Measurements from ENCODE around the gene CHRNA7. TPM values are rescaled to one million over a fixed set of nuclear protein-coding genes. Genes with fewer than 3 reads are reported as not detected.

CHRNA7 gene
- total RNA-seq: under 1 TPM in 1 of 2 experiments, not detected in 1; 0.11 TPM

DNA sequence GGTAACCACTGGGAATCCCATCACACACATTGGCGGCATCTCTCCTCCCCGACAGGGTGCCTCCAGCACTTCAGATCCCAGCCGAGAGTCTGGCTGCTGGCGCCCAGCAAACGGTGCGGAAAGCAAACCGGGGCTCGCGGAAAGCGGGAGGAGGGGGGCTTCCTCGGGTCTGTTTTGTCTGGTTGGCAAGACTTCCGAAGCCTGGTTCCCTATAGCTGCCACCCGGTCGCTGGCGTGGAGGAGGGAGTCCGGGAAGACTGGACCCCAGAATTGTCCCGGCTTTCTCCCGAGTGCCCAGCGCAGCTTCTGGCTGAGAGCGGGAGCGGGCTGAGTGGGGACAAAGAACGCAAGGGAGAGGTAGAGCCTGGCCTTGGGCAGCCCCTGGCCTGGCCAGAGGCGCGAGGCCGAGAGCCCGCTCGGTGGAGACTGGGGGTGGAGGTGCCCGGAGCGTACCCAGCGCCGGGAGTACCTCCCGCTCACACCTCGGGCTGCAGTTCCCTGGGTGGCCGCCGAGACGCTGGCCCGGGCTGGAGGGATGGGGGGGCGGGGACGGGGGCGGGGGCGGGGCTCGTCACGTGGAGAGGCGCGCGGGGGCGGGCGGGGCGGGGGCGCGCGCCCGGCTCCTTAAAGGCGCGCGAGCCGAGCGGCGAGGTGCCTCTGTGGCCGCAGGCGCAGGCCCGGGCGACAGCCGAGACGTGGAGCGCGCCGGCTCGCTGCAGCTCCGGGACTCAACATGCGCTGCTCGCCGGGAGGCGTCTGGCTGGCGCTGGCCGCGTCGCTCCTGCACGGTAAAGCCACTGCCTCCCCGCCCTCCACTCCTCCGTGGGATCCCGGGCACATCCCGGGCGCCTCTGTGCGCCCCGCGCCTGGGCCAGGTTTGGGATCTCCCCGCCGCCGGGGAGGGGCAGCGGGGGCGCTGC is at the start of gene CHRNA7:
Gene CHRNA7 (plus strand): TSS at position 654 of the 920 bp plus-strand sequence. CDS start 80 bp downstream, at position 734.
- no peak within 1 kb of the TSS for H3K4me3 Mint-ChIP-seq
- peak; percentile 64 for ATAC-seq
- DNase-seq: peak; percentile 50
- H3K27me3 Mint-ChIP-seq: peaks cover 56% of the 10 kb centered on the region
- CTCF ChIA-PET: interaction anchor here (1.1 kb wide), 1 partner anchor 25 kb away, joined by 3 read pairs; no protein-coding TSS in a partner anchor
- H3K4me1 Mint-ChIP-seq: peaks cover 12% of the 10 kb centered on the region
- H3K36me3 Mint-ChIP-seq (ENCODE audit: low read depth): no peaks in the 10 kb centered on the region
- intact Hi-C loops (cut with DNase I, micrococcal nuclease): no loop called here
- H3K9me3 Mint-ChIP-seq (ENCODE audit: low read depth): no peaks in the 10 kb centered on the region
- no peak within 1 kb of the TSS for H3K27ac Mint-ChIP-seq
- POLR2A ChIA-PET: no interaction called here

- Mint-ChIP-seq H3K9me3 (ENCODE audit: low read depth) (peaks cover 2% of the 10 kb centered on the region), H3K4me1 (peaks cover 6% of the 10 kb centered on the region), H3K27ac (no peak overlapping the region), H3K4me3 (no peak overlapping the region), H3K27me3 (peaks cover 2% of the 10 kb centered on the region), H3K36me3 (ENCODE audit: low read depth) (no peaks in the 10 kb centered on the region)
- CTCF ChIA-PET: interaction anchor here (1.0 to 1.2 kb wide), 2 partner anchors 9 to 11 kb away, joined by 3 to 4 read pairs; no protein-coding TSS in a partner anchor
- DNase-seq (no peak), ATAC-seq (no peak)
- intact Hi-C loops (cut with DNase I, micrococcal nuclease): no loop called here
- POLR2A ChIA-PET: no interaction called here
Measured at GRCh38 chr15:31985607-31986006, 44.7 kb upstream of the CHRNA7 start.

- intact Hi-C loops (cut with DNase I, micrococcal nuclease): loop anchor here in 1 of 2 experiments (10.0 kb wide), 1 partner anchor 62 kb away; no protein-coding TSS in a partner anchor
- Mint-ChIP-seq H3K4me1 (no peaks in the 10 kb centered on the region), H3K27ac (no peak overlapping the region), H3K4me3 (no peak overlapping the region), H3K27me3 (peaks cover 10% of the 10 kb centered on the region), H3K36me3 (ENCODE audit: low read depth) (no peaks in the 10 kb centered on the region), H3K9me3 (ENCODE audit: low read depth) (peaks cover 2% of the 10 kb centered on the region)
- no peak for ATAC-seq
- no peak for DNase-seq
- POLR2A ChIA-PET: no interaction called here
- CTCF ChIA-PET: interaction anchor here (1.0 to 1.4 kb wide), 2 partner anchors 15 to 18 kb away, joined by 3 to 7 read pairs; no protein-coding TSS in a partner anchor
Measured at GRCh38 chr15:31993062-31993461, 37.3 kb upstream of the CHRNA7 start.

- intact Hi-C loops (cut with DNase I, micrococcal nuclease): loop anchor here in 1 of 2 experiments (10.0 kb wide), 1 partner anchor 57 kb away; no protein-coding TSS in a partner anchor
- Mint-ChIP-seq H3K9me3 (ENCODE audit: low read depth) (no peaks in the 10 kb centered on the region), H3K36me3 (ENCODE audit: low read depth) (no peaks in the 10 kb centered on the region), H3K27ac (no peak overlapping the region), H3K27me3 (peaks cover 13% of the 10 kb centered on the region), H3K4me3 (no peak overlapping the region), H3K4me1 (no peaks in the 10 kb centered on the region)
- ChIA-PET POLR2A (no interaction called here), CTCF (no interaction called here)
- DNase-seq (no peak), ATAC-seq (no peak)
Measured at GRCh38 chr15:31997711-31998110, 32.6 kb upstream of the CHRNA7 start.

DNA sequence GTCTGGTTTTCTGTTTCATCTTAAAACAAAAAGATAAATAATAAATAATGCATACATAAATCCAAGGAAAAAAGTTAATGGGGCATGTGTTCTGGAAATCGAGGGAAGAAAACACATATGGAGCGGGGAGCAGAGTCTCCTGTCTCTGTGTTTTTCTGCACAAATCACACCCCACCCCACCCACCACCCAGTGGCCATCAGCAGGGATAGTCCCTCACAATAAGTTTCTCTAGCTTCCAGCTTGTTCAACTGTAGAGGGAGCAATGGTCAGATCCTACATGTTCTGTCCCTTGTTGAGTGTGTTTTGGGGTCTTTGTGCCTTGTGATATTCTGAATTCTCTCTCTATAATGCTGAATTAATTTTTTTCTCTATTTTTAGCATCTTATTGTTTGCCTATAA is 26.8 kb upstream of the CHRNA7 start:
- no peaks in the 10 kb centered on the region for H3K9me3 Mint-ChIP-seq (ENCODE audit: low read depth)
- peaks cover 21% of the 10 kb centered on the region for H3K27me3 Mint-ChIP-seq
- intact Hi-C loops (cut with DNase I, micrococcal nuclease): no loop called here
- no peak overlapping the region for H3K4me3 Mint-ChIP-seq
- DNase-seq: no peak
- no peak overlapping the region for H3K27ac Mint-ChIP-seq
- CTCF ChIA-PET: no interaction called here
- POLR2A ChIA-PET: no interaction called here
- H3K36me3 Mint-ChIP-seq (ENCODE audit: low read depth): no peaks in the 10 kb centered on the region
- H3K4me1 Mint-ChIP-seq: no peaks in the 10 kb centered on the region
- ATAC-seq: no peak

DNA sequence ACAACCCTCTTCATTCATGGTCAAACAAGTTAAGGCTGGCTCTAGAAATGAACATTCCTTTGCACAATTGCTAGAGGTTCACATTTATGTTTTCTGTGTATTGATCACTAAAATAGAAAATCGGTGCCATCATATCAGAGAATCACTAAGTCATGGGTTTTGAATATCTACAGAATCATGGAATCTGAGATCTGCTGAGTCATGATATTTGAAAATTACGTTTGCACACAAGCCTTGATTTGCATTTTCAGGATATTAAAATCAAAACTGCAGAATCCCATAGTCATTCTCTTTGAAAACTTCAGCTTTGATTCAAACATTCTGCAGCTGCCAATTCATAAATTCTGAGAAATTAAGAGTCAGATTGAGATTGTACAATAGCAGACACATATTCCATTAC is 26.1 kb upstream of the CHRNA7 start:
- no peak for ATAC-seq
- H3K9me3 Mint-ChIP-seq (ENCODE audit: low read depth): no peaks in the 10 kb centered on the region
- H3K4me1 Mint-ChIP-seq: no peaks in the 10 kb centered on the region
- ChIA-PET CTCF (no interaction called here), POLR2A (no interaction called here)
- H3K27me3 Mint-ChIP-seq: peaks cover 22% of the 10 kb centered on the region
- H3K27ac Mint-ChIP-seq: no peak overlapping the region
- H3K36me3 Mint-ChIP-seq (ENCODE audit: low read depth): no peaks in the 10 kb centered on the region
- H3K4me3 Mint-ChIP-seq: no peak overlapping the region
- intact Hi-C loops (cut with DNase I, micrococcal nuclease): no loop called here
- DNase-seq: no peak

DNA sequence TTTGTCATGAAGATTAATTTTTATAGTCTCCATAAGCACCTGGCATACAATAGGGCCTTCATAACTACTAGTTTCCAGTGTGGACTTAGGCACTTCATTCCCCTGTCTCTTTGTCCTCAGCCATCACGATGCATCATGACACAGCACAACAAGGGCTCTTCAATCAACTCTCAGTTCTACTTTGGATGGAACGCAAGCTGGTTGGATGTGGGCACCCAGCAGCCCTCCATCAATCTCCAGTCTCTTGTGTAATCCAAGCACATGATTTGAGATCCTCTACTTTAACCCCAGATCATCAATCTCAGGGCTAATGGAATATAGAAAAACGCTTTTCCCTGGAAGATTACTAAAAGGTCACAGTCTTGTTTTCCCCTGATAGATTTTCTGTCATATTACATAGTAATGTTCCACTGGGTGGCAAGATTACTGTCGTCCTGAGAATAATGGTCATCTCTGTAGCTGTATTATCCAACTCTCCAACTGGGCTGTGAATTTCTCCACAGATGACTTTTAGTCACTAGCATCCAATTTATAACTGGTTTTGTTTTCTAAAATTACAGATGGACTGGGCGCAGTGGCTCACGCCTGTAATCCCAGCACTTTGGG is 22.9 kb upstream of the CHRNA7 start:
- no peaks in the 10 kb centered on the region for H3K36me3 Mint-ChIP-seq (ENCODE audit: low read depth)
- DNase-seq: no peak
- intact Hi-C loops (cut with DNase I, micrococcal nuclease): no loop called here
- H3K27me3 Mint-ChIP-seq: peaks cover 20% of the 10 kb centered on the region
- no peak for ATAC-seq
- no peaks in the 10 kb centered on the region for H3K9me3 Mint-ChIP-seq (ENCODE audit: low read depth)
- no peak overlapping the region for H3K4me3 Mint-ChIP-seq
- H3K27ac Mint-ChIP-seq: no peak overlapping the region
- CTCF ChIA-PET: no interaction called here
- no peaks in the 10 kb centered on the region for H3K4me1 Mint-ChIP-seq
- POLR2A ChIA-PET: no interaction called here

- ChIA-PET POLR2A (no interaction called here), CTCF (interaction anchor here (1.0 kb wide), 1 partner anchor 28 kb away, joined by 3 read pairs; no protein-coding TSS in a partner anchor)
- Mint-ChIP-seq H3K36me3 (ENCODE audit: low read depth) (no peaks in the 10 kb centered on the region), H3K27ac (no peak overlapping the region), H3K4me1 (no peaks in the 10 kb centered on the region), H3K9me3 (ENCODE audit: low read depth) (peaks cover 5% of the 10 kb centered on the region), H3K4me3 (no peak overlapping the region), H3K27me3 (peaks cover 26% of the 10 kb centered on the region)
- intact Hi-C loops (cut with DNase I, micrococcal nuclease): no loop called here
- ATAC-seq: no peak
- DNase-seq: no peak
Measured at GRCh38 chr15:32014953-32015352, 15.4 kb upstream of the CHRNA7 start.

DNA sequence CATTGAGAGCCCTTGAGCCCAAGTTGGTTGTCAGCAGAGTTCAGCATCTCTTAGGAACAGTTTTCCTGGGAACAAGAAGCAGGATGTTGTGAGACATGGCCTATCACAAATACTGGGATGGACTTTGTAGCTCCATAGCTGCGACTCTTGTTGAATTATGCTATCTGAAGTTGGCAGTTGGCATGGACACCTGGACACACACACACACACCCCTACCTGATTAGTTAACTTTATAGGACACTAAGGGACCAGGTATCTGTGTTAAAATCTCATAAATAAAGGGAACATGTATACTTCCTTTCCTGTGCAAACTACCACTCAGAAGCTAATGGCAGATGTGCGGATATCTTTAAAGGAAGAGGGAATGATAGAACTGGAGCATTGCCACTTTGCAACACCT is 10.2 kb upstream of the CHRNA7 start:
- H3K27me3 Mint-ChIP-seq: peaks cover 21% of the 10 kb centered on the region
- no peak overlapping the region for H3K27ac Mint-ChIP-seq
- H3K36me3 Mint-ChIP-seq (ENCODE audit: low read depth): no peaks in the 10 kb centered on the region
- H3K4me1 Mint-ChIP-seq: no peaks in the 10 kb centered on the region
- intact Hi-C loops (cut with DNase I, micrococcal nuclease): no loop called here
- CTCF ChIA-PET: no interaction called here
- DNase-seq (no peak), ATAC-seq (no peak)
- no peak overlapping the region for H3K4me3 Mint-ChIP-seq
- no peaks in the 10 kb centered on the region for H3K9me3 Mint-ChIP-seq (ENCODE audit: low read depth)
- POLR2A ChIA-PET: no interaction called here

GRCh38 chr15:32028921-32029320 is 1.4 kb upstream of the CHRNA7 start:
- DNase-seq (no peak), ATAC-seq (no peak)
- POLR2A ChIA-PET: no interaction called here
- no peaks in the 10 kb centered on the region for H3K36me3 Mint-ChIP-seq (ENCODE audit: low read depth)
- no peaks in the 10 kb centered on the region for H3K9me3 Mint-ChIP-seq (ENCODE audit: low read depth)
- intact Hi-C loops (cut with DNase I, micrococcal nuclease): no loop called here
- CTCF ChIA-PET: interaction anchor here (0.5 to 1.1 kb wide), 2 partner anchors 24 to 827 kb away, joined by 3 read pairs; no protein-coding TSS in a partner anchor
- H3K4me3 Mint-ChIP-seq: no peak overlapping the region
- H3K4me1 Mint-ChIP-seq: peaks cover 12% of the 10 kb centered on the region
- H3K27ac Mint-ChIP-seq: no peak overlapping the region
- H3K27me3 Mint-ChIP-seq: peaks cover 54% of the 10 kb centered on the region

GRCh38 chr15:32029409-32029861 is 880 bp upstream of the CHRNA7 start:
- intact Hi-C loops (cut with DNase I, micrococcal nuclease): no loop called here
- H3K27me3 Mint-ChIP-seq: peaks cover 54% of the 10 kb centered on the region
- ATAC-seq (no peak), DNase-seq (no peak)
- no peak overlapping the region for H3K27ac Mint-ChIP-seq
- ChIA-PET CTCF (interaction anchor here (1.1 kb wide), 1 partner anchor 24 kb away, joined by 3 read pairs; no protein-coding TSS in a partner anchor), POLR2A (no interaction called here)
- no peaks in the 10 kb centered on the region for H3K36me3 Mint-ChIP-seq (ENCODE audit: low read depth)
- H3K4me3 Mint-ChIP-seq: no peak overlapping the region
- H3K4me1 Mint-ChIP-seq: peaks cover 12% of the 10 kb centered on the region
- H3K9me3 Mint-ChIP-seq (ENCODE audit: low read depth): no peaks in the 10 kb centered on the region
